ENCODE data around the gene F11R.
A peak's percentile ranks its signal among the peaks of the same experiment; 100 is the strongest.

DNA sequence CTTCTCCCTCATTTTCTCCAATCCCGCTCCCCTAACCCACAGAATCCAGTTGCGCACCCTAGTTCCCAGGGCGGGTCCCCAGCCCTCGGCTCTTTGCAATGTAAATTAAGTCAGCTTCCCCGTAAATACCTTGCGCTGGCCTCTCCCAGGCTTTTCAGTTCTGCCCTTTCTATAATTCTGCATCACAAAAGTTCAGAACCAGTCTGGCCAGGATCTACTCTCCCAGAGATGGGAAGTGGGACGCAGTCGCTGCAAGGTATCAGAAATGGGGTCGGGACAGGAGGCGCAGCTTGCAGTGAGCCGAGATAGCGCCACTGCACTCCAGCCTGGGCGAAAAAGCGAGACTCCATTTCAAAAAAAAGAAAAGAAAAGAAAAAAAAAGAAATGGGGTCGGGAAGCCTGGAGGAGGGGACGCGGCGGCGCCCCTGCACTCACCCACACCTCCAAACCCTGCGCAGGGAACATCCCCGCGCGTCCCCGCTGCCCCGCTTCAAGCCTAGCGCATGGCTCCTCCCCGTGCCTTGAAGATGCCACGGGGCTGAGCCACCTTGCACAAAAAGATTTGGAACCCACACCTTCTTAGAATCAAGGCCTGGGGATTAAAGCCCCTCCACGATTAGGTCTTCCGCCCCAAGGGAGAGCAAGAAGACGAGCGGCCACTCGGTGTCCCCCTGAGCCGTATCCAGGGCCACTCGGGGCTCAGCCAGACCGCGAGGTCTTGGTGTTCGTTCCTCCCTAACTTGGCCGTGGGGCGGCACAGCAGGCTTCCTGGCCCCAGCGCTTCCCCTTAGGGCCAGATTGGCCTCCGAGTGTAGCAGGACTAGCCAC is 39.2 kb downstream of the F11R start:
- TF ChIP-seq JUN (IDR thresholded peaks at IDR 0.05; ENCODE audit: borderline replicate concordance, insufficient read depth, insufficient read length, low read depth) (no peak), EZH2 (IDR thresholded peaks at IDR 0.05; ENCODE audit: borderline replicate concordance, low read depth, low read length, severe bottlenecking) (peak; percentile 54), CTCF (IDR thresholded peaks at IDR 0.05; ENCODE audit: extremely low read depth in 1 of 2, insufficient read depth in 1 of 2, low read depth in 1 of 2, low read length in 2 of 2) (no peak)
